Fibroblast of lung (primary cell): ENCODE results near the gene PTTG2. TPM values are rescaled to one million over a fixed set of nuclear protein-coding genes. Genes with fewer than 3 reads are reported as not detected.

Experiments
- DNase-seq, 2 donors: peaks; one replicate each; pipeline versions ENCODE4 v3.0.0 to v3.0.0-alpha.2; 2010; ENCODE audit warnings: low read depth in 2 of 2
- H2AFZ ChIP-seq: 2 replicates; pipeline ENCODE4 v1.5.1; 2012; ENCODE audit warnings: low read length, control low read depth, inconsistent platforms
- H3K27ac ChIP-seq: 2 replicates; pipeline ENCODE4 v1.5.1; 2011; ENCODE audit warnings: low read length, control low read depth; ENCODE audit not compliant: insufficient read depth
- H3K27me3 ChIP-seq: 2 replicates; pipeline ENCODE4 v1.5.1; 2011; ENCODE audit warnings: mild to moderate bottlenecking, low read length; ENCODE audit not compliant: control insufficient read depth, insufficient read depth
- H3K36me3 ChIP-seq: 2 replicates; pipeline ENCODE4 v1.5.1; 2011; ENCODE audit warnings: low read length; ENCODE audit not compliant: control insufficient read depth, insufficient read depth
- H3K4me1 ChIP-seq: 2 replicates; pipeline ENCODE4 v1.5.1; 2011; ENCODE audit warnings: low read length; ENCODE audit not compliant: control insufficient read depth, insufficient read depth; ENCODE audit errors: extremely low read depth
- H3K4me2 ChIP-seq: 2 replicates; pipeline ENCODE4 v1.5.1; 2011; ENCODE audit warnings: low read length, control low read depth; ENCODE audit not compliant: insufficient read depth; ENCODE audit errors: extremely low read depth
- H3K4me3 ChIP-seq, 4 experiments: fragments of 200-600 bp in 1 of 4; sonication (generic) in 1 of 4; replicated peaks in 1 of 4; 2 replicates each; pipeline ENCODE4 v1.5.1; 2011 to 2016; ENCODE audit warnings: low read length in 4 of 4, low read depth in 3 of 4, mild to moderate bottlenecking in 3 of 4, control low read depth in 2 of 4, inconsistent platforms in 1 of 4, mixed read lengths in 1 of 4; ENCODE audit not compliant: insufficient read depth in 1 of 4; ENCODE audit errors: control extremely low read depth in 1 of 4
- H3K79me2 ChIP-seq: 2 replicates; pipeline ENCODE4 v1.5.1; 2012; ENCODE audit warnings: mild to moderate bottlenecking, low read length, inconsistent platforms; ENCODE audit not compliant: control insufficient read depth, insufficient read depth
- H3K9ac ChIP-seq: 2 replicates; pipeline ENCODE4 v1.5.1; 2011; ENCODE audit warnings: mild to moderate bottlenecking, low read length, control low read depth; ENCODE audit not compliant: insufficient read depth
- H3K9me3 ChIP-seq: 2 replicates; pipeline ENCODE4 v1.5.1; 2012; ENCODE audit warnings: low read depth, low read length; ENCODE audit not compliant: control insufficient read depth, insufficient read depth
- H4K20me1 ChIP-seq: 2 replicates; pipeline ENCODE4 v1.5.1; 2011; ENCODE audit warnings: low read length; ENCODE audit not compliant: control insufficient read depth, insufficient read depth; ENCODE audit errors: extremely low read depth
- EZH2 ChIP-seq: IDR thresholded peaks from 2 replicates; pipeline ENCODE4 v1.5.1; 2012; ENCODE audit warnings: low read length, control low read depth, mild to moderate bottlenecking; ENCODE audit errors: missing control alignments
- polyA plus RNA-seq, 2 donors: library from polyadenylated mRNA; depleted of rRNA in 1 of 2; stranded (reverse) in 1 of 2; unstranded in 1 of 2; fragments of >200 nt; gene quantifications; 2 replicates each; pipeline ENCODE4 v1.2.1, GENCODE V29; 2011 to 2012; ENCODE audit warnings: missing spikeins in 1 of 2
- total RNA-seq: library from RNA; depleted of rRNA; stranded (reverse); fragments of >200 nt; gene quantifications from 2 replicates; pipeline ENCODE4 v1.2.1, GENCODE V29; 2014
- TF ChIP-seq, protein P1 (sequence below), 2 donors: IDR thresholded peaks in 1 of 2; conservative IDR thresholded peaks in 1 of 2; 1 replicate in 1 of 2; 2 replicates in 1 of 2; pipeline ENCODE4 v1.5.1; 2011 to 2012; ENCODE audit warnings: low read length in 2 of 2, control low read depth in 1 of 2, inconsistent platforms in 1 of 2, low read depth in 1 of 2, mild to moderate bottlenecking in 1 of 2

PTTG2 gene
- total and polyA plus RNA-seq, 2 donors (not counting 1 experiment from before 2014, with no cell fraction given): not detected

DNA sequence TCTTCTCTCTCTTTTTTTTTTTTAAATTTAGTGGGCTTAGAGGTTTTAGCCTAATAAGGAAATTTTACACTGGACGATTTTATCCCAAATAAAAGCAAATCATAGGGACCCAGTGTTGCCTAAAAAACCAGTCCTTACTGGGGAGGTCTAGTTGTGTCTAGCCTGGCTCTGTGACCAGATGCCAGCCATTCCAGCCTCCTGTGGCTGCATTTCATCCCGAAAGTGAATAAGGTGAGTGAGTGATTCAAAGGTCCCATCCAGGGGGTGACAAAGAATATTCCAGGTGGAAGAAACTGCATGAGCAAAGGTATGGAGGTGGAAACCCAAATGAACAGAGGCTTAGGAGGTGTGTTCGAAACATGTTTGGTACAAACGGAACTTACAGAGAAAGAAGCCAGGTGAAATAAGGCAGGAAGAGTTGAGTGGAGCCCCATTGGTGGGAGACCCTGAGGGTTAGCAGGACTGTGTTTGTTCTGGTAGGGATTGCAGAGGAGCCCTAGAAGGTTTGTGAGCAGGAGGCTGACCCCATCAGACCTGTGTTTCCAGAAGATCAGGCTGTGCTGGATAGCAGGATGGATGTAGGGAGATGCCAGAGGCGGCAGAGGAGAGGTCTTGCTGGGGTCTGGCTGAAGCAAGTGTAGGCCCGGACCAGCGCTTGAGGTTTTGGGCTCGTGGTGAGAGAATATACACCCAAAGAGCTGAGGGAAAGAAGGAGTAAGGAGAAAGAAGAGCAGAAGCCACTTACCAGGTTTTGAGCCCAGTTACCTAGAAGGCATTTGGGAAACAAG lies 31.6 kb downstream of the PTTG2 start:
- no peaks in the 10 kb centered on the region for H3K9me3 ChIP-seq
- H3K9ac ChIP-seq: no peak overlapping the region
- no peaks in the 10 kb centered on the region for H3K4me1 ChIP-seq
- peaks cover 3% of the 10 kb centered on the region for H3K79me2 ChIP-seq
- no peak for TF ChIP-seq EZH2
- TF ChIP-seq, protein P1, sequence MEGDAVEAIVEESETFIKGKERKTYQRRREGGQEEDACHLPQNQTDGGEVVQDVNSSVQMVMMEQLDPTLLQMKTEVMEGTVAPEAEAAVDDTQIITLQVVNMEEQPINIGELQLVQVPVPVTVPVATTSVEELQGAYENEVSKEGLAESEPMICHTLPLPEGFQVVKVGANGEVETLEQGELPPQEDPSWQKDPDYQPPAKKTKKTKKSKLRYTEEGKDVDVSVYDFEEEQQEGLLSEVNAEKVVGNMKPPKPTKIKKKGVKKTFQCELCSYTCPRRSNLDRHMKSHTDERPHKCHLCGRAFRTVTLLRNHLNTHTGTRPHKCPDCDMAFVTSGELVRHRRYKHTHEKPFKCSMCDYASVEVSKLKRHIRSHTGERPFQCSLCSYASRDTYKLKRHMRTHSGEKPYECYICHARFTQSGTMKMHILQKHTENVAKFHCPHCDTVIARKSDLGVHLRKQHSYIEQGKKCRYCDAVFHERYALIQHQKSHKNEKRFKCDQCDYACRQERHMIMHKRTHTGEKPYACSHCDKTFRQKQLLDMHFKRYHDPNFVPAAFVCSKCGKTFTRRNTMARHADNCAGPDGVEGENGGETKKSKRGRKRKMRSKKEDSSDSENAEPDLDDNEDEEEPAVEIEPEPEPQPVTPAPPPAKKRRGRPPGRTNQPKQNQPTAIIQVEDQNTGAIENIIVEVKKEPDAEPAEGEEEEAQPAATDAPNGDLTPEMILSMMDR (conservative IDR thresholded peaks at IDR 0.05 in 1 of 2, IDR thresholded peaks at IDR 0.05 in 1 of 2; ENCODE audit: low read depth in 1 of 2, low read length in 2 of 2): no peak
- no peak overlapping the region for H2AFZ ChIP-seq
- no peak overlapping the region for H3K27ac ChIP-seq
- no peaks in the 10 kb centered on the region for H4K20me1 ChIP-seq
- H3K4me3 ChIP-seq: no peak overlapping the region
- H3K4me2 ChIP-seq: no peak overlapping the region
- H3K36me3 ChIP-seq: no peaks in the 10 kb centered on the region
- no peaks in the 10 kb centered on the region for H3K27me3 ChIP-seq
- DNase-seq: no peak

DNA sequence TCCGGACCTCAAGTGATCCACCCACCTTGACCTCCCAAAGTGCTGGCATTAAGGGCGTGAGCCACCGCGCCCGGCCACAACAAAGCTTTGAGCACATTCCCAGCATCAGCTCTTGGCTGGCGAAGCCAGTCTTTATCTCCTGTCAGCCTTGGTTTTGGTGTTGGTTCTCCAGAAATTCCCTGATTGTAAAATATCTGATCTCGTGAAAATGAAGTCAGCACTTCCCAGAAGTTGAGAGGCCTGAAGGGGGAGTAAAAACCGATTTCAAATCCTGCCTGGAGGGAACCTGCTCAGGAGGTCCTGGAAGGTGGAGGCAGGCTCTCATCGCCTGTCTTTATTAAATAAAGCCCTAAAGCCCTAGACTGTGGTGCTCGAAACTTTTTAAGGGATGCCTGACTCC lies 33.6 kb downstream of the PTTG2 start:
- no peak for DNase-seq
- H2AFZ ChIP-seq: no peak overlapping the region
- H3K79me2 ChIP-seq: no peaks in the 10 kb centered on the region
- H3K4me1 ChIP-seq: no peaks in the 10 kb centered on the region
- no peak overlapping the region for H3K4me3 ChIP-seq
- no peak overlapping the region for H3K4me2 ChIP-seq
- no peaks in the 10 kb centered on the region for H3K27me3 ChIP-seq
- H3K9ac ChIP-seq: no peak overlapping the region
- TF ChIP-seq, protein P1 (conservative IDR thresholded peaks at IDR 0.05 in 1 of 2, IDR thresholded peaks at IDR 0.05 in 1 of 2; ENCODE audit: low read depth in 1 of 2, low read length in 2 of 2): no peak
- no peak for TF ChIP-seq EZH2
- H3K9me3 ChIP-seq: no peaks in the 10 kb centered on the region
- no peaks in the 10 kb centered on the region for H4K20me1 ChIP-seq
- H3K36me3 ChIP-seq: no peaks in the 10 kb centered on the region
- no peak overlapping the region for H3K27ac ChIP-seq

DNA sequence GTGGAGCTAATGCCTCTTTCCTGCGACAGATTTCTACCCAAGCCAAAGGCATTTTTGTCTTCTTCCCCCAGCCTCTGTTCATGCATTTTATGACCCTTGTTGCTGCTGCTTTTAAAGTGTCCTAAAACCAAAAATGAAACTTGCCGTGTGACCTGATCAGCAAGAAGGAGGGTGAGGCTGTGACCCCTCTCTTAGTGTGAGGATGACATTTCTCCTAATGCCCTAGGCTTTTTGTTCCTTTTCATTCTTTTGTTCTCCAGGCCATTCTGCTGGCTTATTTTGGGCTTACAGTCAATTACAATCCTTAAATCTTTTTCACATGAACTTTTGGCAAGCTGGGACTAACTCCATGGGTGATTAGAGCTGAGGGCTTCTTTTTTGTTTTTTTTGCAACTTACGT lies 34.4 kb downstream of the PTTG2 start:
- Histone ChIP-seq H3K9ac (no peak overlapping the region), H3K27me3 (no peaks in the 10 kb centered on the region), H3K9me3 (no peaks in the 10 kb centered on the region), H2AFZ (no peak overlapping the region), H3K27ac (no peak overlapping the region), H3K79me2 (no peaks in the 10 kb centered on the region), H3K36me3 (no peaks in the 10 kb centered on the region), H3K4me1 (no peaks in the 10 kb centered on the region), H3K4me3 (no peak overlapping the region), H3K4me2 (no peak overlapping the region), H4K20me1 (no peaks in the 10 kb centered on the region)
- DNase-seq: no peak
- no peak for TF ChIP-seq EZH2
- TF ChIP-seq, protein P1 (conservative IDR thresholded peaks at IDR 0.05 in 1 of 2, IDR thresholded peaks at IDR 0.05 in 1 of 2; ENCODE audit: low read depth in 1 of 2, low read length in 2 of 2): no peak
